Lower leg skin (tissue), 3 donors: Measurements from ENCODE around the gene SIRT4.

Experiments used
- POLR2A ChIP-seq, 2 donors: fragments of 450-650 bp; IDR thresholded peaks; one replicate each; pipeline ENCODE4 v1.6.1; 2016 to 2017; ENCODE audit warnings: antibody characterized with exemption in 2 of 2, mild to moderate bottlenecking in 1 of 2, moderate library complexity in 1 of 2
- TF ChIP-seq, protein P1 (sequence below), 3 donors: fragments of 450-650 bp; IDR thresholded peaks; one replicate each; pipeline ENCODE4 v1.5.1; 2016; ENCODE audit warnings: antibody characterized with exemption in 3 of 3, mild to moderate bottlenecking in 3 of 3, moderate library complexity in 2 of 3

DNA sequence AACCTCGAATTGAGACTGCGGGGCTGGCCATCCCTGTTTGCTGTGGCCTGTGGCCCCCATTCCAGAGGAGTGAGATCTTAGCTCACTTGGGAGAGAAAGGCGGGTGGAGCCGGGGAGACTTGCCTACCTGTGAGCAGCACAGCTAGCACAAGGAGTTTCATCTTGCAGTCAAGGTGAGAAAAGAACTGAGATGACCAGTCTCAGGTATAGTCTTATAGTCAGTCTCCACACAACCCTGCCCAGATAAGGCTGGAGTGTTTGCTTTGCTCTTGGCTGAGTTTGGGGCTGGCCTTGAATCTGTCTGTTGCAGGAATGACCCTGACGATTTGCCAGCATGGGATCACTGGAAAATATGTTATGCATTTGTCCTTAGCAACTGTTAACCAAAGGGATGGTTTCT lies 25.5 kb downstream of the SIRT4 start, which contains the start of gene PLA2G1B:
- no peak for TF ChIP-seq POLR2A (IDR thresholded peaks at IDR 0.05)
- TF ChIP-seq, protein P1, sequence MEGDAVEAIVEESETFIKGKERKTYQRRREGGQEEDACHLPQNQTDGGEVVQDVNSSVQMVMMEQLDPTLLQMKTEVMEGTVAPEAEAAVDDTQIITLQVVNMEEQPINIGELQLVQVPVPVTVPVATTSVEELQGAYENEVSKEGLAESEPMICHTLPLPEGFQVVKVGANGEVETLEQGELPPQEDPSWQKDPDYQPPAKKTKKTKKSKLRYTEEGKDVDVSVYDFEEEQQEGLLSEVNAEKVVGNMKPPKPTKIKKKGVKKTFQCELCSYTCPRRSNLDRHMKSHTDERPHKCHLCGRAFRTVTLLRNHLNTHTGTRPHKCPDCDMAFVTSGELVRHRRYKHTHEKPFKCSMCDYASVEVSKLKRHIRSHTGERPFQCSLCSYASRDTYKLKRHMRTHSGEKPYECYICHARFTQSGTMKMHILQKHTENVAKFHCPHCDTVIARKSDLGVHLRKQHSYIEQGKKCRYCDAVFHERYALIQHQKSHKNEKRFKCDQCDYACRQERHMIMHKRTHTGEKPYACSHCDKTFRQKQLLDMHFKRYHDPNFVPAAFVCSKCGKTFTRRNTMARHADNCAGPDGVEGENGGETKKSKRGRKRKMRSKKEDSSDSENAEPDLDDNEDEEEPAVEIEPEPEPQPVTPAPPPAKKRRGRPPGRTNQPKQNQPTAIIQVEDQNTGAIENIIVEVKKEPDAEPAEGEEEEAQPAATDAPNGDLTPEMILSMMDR (IDR thresholded peaks at IDR 0.05) = no peak
